Measurements from ENCODE around the gene MAPK14. TPM values are rescaled to one million over a fixed set of nuclear protein-coding genes. Genes with fewer than 3 reads are reported as not detected.

MAPK14 gene
- total RNA-seq, 1 donor from 2014 or later = 37.3 TPM

DNA sequence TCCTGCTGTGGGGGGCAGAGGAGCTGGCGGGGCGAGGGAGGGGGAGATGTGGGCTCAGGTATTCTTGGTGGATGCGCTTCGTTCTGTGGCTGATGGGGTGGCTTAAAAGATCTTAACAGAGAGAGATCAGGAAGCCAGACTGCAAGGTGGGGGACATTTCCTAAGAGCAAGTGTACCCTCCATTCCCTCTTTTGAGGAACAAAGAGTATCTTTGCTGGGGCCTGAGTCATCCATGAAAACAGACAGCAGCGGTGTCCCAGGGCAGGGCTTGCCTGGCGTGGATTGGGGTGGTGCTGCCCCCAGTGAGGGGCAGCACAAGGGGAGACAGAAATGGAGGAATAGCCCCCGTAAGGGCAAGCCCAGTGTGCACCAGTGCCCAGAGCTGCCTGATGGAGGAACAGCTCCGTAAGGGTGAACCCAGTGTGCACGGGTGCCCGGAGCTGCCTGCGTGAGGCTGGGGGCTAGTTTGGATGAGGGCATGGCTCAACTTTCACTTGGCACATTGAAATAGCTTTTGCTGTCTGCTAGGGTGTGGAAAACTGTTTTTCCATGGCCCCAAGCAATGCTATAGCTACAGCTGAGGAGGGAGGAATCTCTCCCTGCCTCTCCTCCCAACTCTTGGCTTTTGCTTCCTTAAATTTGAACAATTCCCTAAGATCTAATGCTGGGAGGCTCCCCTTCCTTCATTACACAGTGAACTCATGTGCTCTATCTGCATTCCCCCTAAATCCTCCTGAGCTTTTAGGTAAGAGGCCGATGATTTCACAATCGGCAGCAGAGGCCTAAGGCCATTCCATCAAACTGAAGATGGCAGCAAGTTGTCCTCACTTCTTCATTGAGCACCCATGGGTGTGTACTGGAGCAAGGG lies 115.6 kb downstream of the MAPK14 start:
- DNase-seq (ENCODE audit: low spot score in 2 of 2) = no peak
- TF ChIP-seq, protein P1, sequence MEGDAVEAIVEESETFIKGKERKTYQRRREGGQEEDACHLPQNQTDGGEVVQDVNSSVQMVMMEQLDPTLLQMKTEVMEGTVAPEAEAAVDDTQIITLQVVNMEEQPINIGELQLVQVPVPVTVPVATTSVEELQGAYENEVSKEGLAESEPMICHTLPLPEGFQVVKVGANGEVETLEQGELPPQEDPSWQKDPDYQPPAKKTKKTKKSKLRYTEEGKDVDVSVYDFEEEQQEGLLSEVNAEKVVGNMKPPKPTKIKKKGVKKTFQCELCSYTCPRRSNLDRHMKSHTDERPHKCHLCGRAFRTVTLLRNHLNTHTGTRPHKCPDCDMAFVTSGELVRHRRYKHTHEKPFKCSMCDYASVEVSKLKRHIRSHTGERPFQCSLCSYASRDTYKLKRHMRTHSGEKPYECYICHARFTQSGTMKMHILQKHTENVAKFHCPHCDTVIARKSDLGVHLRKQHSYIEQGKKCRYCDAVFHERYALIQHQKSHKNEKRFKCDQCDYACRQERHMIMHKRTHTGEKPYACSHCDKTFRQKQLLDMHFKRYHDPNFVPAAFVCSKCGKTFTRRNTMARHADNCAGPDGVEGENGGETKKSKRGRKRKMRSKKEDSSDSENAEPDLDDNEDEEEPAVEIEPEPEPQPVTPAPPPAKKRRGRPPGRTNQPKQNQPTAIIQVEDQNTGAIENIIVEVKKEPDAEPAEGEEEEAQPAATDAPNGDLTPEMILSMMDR (IDR thresholded peaks at IDR 0.05) = no peak
- H3K9me3 ChIP-seq = no peaks in the 10 kb centered on the region
- peaks cover 6% of the 10 kb centered on the region in 2 donors for H3K36me3 ChIP-seq
- H3K27me3 ChIP-seq = no peaks in the 10 kb centered on the region
- no peak overlapping the region for H3K4me3 ChIP-seq
- intact Hi-C loops (cut with DNase I) = no loop called here
- H3K27ac ChIP-seq = no peak overlapping the region
- no peaks in the 10 kb centered on the region for H3K4me1 ChIP-seq

DNA sequence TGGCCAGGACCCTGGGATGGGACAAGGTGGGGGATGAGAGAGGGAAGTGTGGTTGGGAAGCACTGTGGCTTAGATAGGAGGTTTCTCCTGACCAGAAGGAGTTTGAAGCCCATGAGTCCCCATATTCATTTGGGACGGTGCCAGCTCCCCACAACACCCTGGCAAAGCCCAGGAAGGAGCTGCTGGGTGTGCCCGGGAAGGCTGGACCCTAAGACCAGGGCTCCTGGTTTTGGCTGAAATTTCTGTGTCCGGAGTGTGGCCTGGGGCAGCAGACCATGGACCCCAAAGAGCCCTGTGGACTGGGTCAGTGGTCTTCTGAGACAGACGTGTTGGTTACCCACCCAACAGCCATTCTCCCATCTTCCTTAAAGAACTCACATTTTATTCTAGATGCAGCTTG lies 117.9 kb downstream of the MAPK14 start:
- intact Hi-C loops (cut with DNase I) = no loop called here
- no peaks in the 10 kb centered on the region for H3K9me3 ChIP-seq
- no peak overlapping the region for H3K4me3 ChIP-seq
- no peak overlapping the region for H3K27ac ChIP-seq
- H3K4me1 ChIP-seq = no peaks in the 10 kb centered on the region
- no peaks in the 10 kb centered on the region for H3K27me3 ChIP-seq
- DNase-seq (ENCODE audit: low spot score in 2 of 2) = no peak
- no peaks in the 10 kb centered on the region for H3K36me3 ChIP-seq
- TF ChIP-seq, protein P1 (IDR thresholded peaks at IDR 0.05) = no peak

DNA sequence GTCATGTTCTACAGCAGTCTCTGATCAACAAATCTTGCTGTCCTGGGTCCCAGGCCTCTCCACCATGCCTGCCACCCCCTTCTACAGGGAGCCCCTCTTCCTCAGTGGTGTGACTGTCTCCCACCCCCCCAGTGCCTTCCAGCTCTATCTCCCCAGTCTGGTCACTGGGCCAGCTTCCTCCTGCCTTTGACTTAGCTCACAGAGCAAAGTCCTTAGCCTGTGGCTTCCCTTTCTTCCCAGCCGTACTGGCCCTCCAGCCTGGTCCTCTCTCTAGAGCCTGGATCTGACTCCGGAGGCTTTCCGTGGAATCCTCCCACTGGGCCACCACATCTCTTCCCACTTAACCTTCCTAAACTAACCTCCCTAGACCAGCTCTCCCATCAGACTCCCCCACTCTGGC lies 119.7 kb downstream of the MAPK14 start:
- Histone ChIP-seq H3K4me1 (no peaks in the 10 kb centered on the region), H3K36me3 (no peaks in the 10 kb centered on the region), H3K27ac (no peak overlapping the region), H3K9me3 (no peaks in the 10 kb centered on the region), H3K27me3 (no peaks in the 10 kb centered on the region), H3K4me3 (no peak overlapping the region)
- intact Hi-C loops (cut with DNase I) = no loop called here
- DNase-seq (ENCODE audit: low spot score in 2 of 2) = no peak
- TF ChIP-seq, protein P1 (IDR thresholded peaks at IDR 0.05) = no peak

DNA sequence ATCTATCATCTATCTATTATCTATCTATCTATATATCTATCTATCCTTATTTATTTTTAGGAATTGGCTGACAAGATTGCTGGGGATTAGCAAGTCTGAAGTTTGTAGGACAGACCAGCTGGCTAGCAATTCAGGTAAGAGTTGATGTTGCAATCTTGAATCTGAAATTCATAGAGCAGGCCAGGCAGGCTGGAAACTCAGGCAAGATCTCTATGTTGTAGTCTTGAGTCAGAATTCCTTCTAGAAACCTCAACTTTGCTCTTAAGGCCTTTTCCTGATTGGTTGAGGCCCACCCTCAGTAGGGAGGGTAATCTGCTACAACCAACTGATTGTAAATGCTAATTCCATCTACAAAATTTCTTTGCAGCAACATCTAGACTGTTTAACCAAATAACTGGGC lies 121.9 kb downstream of the MAPK14 start:
- Histone ChIP-seq H3K27ac (no peak overlapping the region), H3K4me1 (no peaks in the 10 kb centered on the region), H3K9me3 (no peaks in the 10 kb centered on the region), H3K36me3 (no peaks in the 10 kb centered on the region), H3K4me3 (no peak overlapping the region), H3K27me3 (no peaks in the 10 kb centered on the region)
- TF ChIP-seq, protein P1 (IDR thresholded peaks at IDR 0.05) = no peak
- DNase-seq (ENCODE audit: low spot score in 2 of 2) = no peak
- intact Hi-C loops (cut with DNase I) = no loop called here

DNA sequence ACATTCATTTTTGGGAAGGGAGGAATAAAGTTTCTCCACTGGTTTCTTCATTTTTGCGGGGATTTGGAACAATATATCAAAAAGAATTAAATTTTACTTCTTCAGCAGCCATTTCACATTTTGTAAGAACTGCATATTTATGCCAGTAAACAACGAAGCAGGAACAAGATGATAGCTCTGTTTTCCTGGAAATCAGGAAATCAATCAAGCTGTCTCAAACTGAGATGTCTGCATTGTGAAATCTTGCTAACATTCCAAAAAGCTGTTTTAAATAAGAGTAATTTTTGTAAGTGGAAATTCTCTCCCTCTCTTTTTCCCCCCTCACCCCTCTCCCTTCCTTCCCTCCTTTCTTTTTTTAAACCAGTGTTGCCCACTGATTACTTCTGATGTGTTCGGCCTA lies 122.7 kb downstream of the MAPK14 start:
- H3K4me1 ChIP-seq = no peaks in the 10 kb centered on the region
- H3K9me3 ChIP-seq = no peaks in the 10 kb centered on the region
- TF ChIP-seq, protein P1 (IDR thresholded peaks at IDR 0.05) = no peak
- DNase-seq (ENCODE audit: low spot score in 2 of 2) = no peak
- intact Hi-C loops (cut with DNase I) = no loop called here
- no peak overlapping the region for H3K4me3 ChIP-seq
- no peaks in the 10 kb centered on the region for H3K27me3 ChIP-seq
- H3K27ac ChIP-seq = no peak overlapping the region
- no peaks in the 10 kb centered on the region for H3K36me3 ChIP-seq
